Tibial nerve (tissue), 3 donors: ENCODE results near the gene MEX3B.

Experiments
- POLR2A ChIP-seq, 2 donors: fragments of 450-650 bp; IDR thresholded peaks; one replicate each; pipeline ENCODE4 v1.6.1; 2017; ENCODE audit warnings: antibody characterized with exemption in 2 of 2, mild to moderate bottlenecking in 2 of 2, moderate library complexity in 2 of 2
- TF ChIP-seq, protein P1 (sequence below), 5 experiments: fragments of 200-600 bp in 3 of 5; fragments of 450-650 bp in 2 of 5; sonication (generic) in 3 of 5; IDR thresholded peaks; one replicate each; pipeline ENCODE4 v1.5.1; 2016 to 2019; ENCODE audit warnings: antibody characterized with exemption in 5 of 5, mild to moderate bottlenecking in 3 of 5, moderate library complexity in 2 of 5

GRCh38 chr15:82036461-82036860 lies 9.4 kb downstream of the MEX3B start:
- TF ChIP-seq, protein P1, sequence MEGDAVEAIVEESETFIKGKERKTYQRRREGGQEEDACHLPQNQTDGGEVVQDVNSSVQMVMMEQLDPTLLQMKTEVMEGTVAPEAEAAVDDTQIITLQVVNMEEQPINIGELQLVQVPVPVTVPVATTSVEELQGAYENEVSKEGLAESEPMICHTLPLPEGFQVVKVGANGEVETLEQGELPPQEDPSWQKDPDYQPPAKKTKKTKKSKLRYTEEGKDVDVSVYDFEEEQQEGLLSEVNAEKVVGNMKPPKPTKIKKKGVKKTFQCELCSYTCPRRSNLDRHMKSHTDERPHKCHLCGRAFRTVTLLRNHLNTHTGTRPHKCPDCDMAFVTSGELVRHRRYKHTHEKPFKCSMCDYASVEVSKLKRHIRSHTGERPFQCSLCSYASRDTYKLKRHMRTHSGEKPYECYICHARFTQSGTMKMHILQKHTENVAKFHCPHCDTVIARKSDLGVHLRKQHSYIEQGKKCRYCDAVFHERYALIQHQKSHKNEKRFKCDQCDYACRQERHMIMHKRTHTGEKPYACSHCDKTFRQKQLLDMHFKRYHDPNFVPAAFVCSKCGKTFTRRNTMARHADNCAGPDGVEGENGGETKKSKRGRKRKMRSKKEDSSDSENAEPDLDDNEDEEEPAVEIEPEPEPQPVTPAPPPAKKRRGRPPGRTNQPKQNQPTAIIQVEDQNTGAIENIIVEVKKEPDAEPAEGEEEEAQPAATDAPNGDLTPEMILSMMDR (IDR thresholded peaks at IDR 0.05), result no peak
- no peak for TF ChIP-seq POLR2A (IDR thresholded peaks at IDR 0.05)
